ENCODE data around the gene GDPD3.
A peak's percentile ranks its signal among the peaks of the same experiment; 100 is the strongest.
"Not testable (repeated sequence)": the region's sequence is repeated elsewhere in the genome, so short reads cannot be mapped to it uniquely, and the experiment has no call there.

Gene GDPD3

GRCh38 chr16:30113031-30113710 lies at the start of gene GDPD3:
Gene GDPD3 (minus strand): TSS chr16:30113537. CDS start chr16:30113478, 59 bp downstream.
- no peak for DNase-seq (ENCODE audit: low spot score)

- DNase-seq (ENCODE audit: low spot score): no peak
These were observed 43.9 kb upstream of the GDPD3 start for GRCh38 chr16:30157214-30157613.

DNA sequence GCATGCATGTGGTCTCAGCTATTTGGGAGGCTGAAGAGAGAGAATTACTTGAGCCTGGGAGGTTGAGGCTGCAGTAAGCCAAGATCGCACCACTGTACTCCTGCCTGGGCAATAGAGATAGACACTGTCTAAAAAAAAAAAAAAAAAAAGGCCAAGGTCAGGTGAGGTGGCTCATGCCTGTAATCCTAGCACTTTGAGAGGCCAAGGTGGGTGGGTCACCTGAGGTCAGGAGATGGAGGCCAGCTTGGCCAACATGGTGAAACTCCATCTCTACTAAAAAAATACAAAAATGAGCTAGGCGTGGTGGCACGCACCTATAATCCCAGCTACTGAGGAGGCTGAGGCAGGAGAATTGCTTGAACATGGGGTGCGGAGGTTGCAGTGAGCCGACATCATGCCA lies 41.9 kb upstream of the GDPD3 start:
- no peak for DNase-seq (ENCODE audit: low spot score)

- no peak for DNase-seq (ENCODE audit: low spot score)
These were observed 39.2 kb upstream of the GDPD3 start for GRCh38 chr16:30152517-30152916.

GRCh38 chr16:30151091-30151490 lies 37.8 kb upstream of the GDPD3 start:
- DNase-seq (ENCODE audit: low spot score): no peak

DNA sequence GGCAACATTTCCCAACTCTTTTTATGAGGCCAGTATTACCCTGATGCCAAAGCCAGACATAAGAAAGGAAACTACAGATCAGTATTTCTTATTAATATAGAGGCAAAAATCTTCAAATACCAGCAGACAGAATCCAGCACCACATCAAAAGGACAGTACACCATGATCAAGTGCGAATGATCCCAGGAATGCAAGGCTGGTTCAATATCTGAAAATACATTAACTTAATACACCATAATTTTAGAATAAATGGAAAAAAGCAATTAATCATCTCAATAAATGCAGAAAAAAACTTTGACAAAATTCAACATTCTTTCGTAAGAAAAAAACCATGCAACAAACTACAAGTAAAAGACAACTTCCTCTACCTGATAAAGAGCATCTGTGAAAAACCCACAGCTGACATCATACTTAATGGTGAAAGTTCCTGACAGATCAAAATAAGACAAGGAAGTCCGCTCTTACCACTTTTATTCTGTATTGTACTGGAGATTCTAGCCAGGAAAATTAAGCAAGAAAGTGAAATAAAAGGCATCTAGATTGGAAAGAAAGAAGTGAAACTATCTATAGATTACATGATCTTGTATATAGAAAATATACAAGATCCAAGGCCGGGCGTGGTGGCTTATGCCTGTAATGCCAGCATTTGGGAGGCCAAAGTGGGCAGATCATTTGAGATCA lies 36.1 kb upstream of the GDPD3 start:
- no peak for DNase-seq (ENCODE audit: low spot score)

- no peak for DNase-seq (ENCODE audit: low spot score)
These were observed 34.6 kb upstream of the GDPD3 start for GRCh38 chr16:30147843-30148510.

GRCh38 chr16:30145657-30146056 lies 32.3 kb upstream of the GDPD3 start:
- no peak for DNase-seq (ENCODE audit: low spot score)

- DNase-seq (ENCODE audit: low spot score): no peak
These were observed 31.6 kb upstream of the GDPD3 start for GRCh38 chr16:30144917-30145316.

GRCh38 chr16:30144017-30144416 lies 30.7 kb upstream of the GDPD3 start:
- DNase-seq (ENCODE audit: low spot score): no peak

DNA sequence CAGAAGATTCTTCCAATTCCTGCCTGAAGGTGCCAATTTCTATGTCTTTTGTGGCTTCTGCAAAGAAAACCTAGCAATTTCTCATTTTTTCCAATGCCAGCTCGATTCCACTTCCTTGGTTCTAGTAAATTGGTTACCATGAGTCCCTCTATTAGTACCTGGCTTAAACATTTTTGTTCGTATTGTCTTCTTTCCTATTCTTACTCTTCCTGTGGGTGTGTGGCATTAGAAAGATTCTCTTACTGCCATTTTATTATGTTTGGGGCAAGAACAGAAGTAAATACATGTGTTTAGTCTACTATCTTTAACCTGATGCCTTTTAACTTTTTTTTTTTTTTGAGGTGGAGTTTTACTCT lies 30.0 kb upstream of the GDPD3 start:
- no peak for DNase-seq (ENCODE audit: low spot score)

GRCh38 chr16:30142672-30143346 lies 29.5 kb upstream of the GDPD3 start:
- DNase-seq (ENCODE audit: low spot score): peak; percentile 41

GRCh38 chr16:30141750-30142149 lies 28.4 kb upstream of the GDPD3 start:
- no peak for DNase-seq (ENCODE audit: low spot score)

DNA sequence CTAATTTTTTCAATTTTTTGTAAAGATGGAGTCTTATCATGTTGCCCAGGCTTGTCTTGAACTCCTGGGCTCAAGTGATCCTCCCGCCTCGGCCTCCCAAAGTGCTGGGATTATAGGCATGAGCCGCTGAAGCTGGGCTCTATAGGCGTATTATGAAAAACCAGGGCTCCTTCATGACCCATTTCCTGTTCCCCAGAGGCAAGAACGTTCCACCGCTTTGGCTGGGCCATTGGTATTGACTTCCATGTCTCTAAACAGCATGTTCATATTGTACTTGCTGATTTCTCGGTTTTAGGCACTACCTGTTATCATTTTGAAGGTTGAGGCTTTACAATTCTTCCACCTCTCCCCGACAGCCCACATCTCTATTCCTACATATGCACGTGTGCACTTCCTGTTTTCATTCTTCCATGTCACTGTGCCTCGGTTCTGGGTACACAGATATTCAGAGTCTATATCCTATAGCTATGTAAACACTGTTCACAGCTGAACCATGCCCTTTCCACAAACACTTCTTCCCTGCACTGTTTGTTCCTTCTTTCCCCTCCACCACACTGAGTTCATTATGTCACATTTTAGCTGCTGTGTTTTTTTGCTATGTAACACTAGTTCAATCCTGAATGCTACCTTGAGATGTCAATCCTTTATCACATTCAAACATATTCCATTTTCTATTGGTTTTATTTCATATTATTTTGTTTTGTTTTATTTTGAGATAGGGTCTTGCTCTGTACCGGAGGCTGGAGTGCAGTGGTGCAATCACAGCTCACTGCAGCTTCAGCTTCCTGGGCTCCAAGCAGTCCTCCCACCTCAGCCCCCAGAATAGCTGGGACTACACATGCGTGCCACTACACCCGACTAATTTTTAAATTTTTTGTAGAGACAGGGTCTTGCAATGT lies 26.5 kb upstream of the GDPD3 start:
- no peak for DNase-seq (ENCODE audit: low spot score)

GRCh38 chr16:30137897-30138296 lies 24.6 kb upstream of the GDPD3 start:
- DNase-seq (ENCODE audit: low spot score): no peak

- DNase-seq (ENCODE audit: low spot score): no peak
These were observed 23.8 kb upstream of the GDPD3 start for GRCh38 chr16:30136971-30137605.

DNA sequence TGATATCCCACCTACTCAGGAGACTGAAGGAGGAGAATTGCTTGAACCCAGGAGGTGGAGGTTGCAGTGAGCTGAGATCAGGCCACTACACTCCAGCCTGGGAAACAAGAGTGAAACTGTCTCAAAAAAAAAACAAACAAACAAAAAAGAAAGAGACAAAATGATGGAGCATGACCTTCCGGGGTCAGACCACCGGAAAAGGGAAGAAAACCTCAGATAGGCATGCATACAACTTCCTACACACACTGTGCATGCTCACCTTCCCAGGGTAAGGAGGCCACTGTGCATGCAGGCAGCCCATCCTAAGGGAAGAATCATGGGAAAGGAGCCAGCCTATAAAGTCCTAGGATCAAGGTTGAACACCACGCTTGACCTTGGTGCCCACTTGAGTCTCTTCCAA lies 19.3 kb upstream of the GDPD3 start:
- DNase-seq (ENCODE audit: low spot score): no peak

GRCh38 chr16:30131869-30132475 lies 18.6 kb upstream of the GDPD3 start:
- no peak for DNase-seq (ENCODE audit: low spot score)

DNA sequence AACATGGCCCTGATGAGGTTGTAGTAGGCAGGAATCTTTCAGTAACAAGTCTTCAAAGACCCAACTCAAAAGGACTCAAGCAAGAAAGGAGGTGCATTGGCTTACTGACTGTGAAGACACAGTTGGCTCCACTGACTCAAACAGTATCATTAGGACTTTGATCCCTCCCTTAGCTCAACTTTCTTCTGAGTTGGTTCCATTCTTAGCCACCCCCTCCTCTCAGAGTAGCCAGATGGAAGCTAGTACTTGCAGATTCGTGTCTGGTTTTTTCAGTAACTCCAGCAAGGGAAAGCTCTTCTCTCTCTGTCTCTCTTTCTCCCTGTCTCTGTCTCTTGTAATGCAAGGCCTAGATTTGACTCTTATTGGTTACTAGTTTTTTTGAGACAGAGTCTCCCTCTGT lies 14.7 kb upstream of the GDPD3 start:
- DNase-seq (ENCODE audit: low spot score): no peak

DNA sequence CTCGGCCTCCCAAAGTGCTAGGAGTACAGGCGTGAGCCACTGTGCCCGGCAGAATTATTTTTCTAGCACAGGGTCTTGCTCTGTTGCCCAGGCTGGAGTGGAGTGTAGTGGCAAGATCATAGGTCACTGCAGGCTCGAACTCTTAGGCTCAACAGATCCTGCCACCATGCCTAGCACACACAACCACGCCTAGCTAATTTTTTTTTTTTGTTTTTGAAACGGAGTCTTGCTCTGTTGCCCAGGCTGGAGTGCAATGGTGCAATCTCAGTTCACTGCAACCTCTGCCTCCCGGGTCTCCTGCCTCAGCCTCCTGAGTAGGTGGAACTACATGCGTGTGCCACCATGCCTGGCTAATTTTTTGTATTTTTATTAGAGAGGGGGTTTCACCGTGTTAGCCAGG lies 12.4 kb upstream of the GDPD3 start:
- DNase-seq (ENCODE audit: low spot score): not testable (repeated sequence)

DNA sequence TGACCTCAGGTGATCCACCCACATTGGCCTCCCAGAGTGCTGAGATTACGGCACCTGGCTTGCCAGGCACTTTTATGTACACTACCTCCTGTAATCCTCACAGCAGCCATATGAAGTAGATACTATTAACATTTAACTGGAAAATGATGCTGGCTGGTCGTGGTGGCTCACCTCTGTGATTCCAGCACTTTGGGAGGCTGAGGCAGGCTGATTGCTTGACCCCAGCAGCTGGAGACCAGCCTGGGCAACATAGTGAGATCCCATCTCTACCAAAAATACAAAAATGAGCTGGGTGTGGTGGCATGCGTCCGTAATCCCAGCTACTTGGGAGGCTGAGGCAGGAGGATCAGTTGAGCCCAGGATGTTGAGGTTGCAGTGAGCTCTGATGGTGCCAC lies 11.6 kb upstream of the GDPD3 start:
- DNase-seq (ENCODE audit: low spot score): no peak

Data from CD4-positive, alpha-beta T cell treated with Interleukin-6 at 100 ng/mL for 8 hours (primary cell).